Sigmoid colon (tissue), 3 donors: Measurements from ENCODE around the gene THRSP.
"Not testable (repeated sequence)": the region's sequence is repeated elsewhere in the genome, so short reads cannot be mapped to it uniquely, and the experiment has no call there.

Experiments
- POLR2A ChIP-seq, 2 donors: fragments of 450-650 bp; IDR thresholded peaks; one replicate each; pipeline ENCODE4 v1.6.1; 2016; ENCODE audit warnings: antibody characterized with exemption in 2 of 2, mild to moderate bottlenecking in 2 of 2, moderate library complexity in 2 of 2
- TF ChIP-seq, protein P1 (sequence below), 4 experiments: fragments of 450-650 bp in 3 of 4; fragments of 200-600 bp in 1 of 4; IDR thresholded peaks; one replicate each; pipeline ENCODE4 v1.5.1; 2016 to 2019; ENCODE audit warnings: antibody characterized with exemption in 4 of 4, mild to moderate bottlenecking in 3 of 4, moderate library complexity in 2 of 4

DNA sequence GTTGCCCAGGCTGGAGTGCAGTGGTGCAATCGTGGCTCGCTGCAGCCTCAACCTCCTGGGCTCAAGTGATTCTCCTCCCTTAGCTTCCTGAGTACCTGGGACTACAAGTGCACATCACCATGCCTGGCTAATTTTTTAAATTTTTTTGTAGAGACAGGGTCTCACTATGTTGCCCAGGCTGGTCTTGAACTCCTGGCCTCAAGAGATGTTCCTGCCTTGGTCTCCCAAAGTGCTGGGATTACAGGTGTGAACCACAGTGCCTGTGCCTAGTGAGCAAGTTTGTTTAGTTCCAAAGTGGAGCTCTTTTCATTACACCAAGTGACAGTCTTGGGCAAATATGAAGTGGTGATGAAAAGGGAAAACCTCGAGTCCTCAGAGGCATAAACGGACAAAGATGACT is 13.9 kb downstream of the THRSP start:
- TF ChIP-seq POLR2A (IDR thresholded peaks at IDR 0.05): not testable (repeated sequence)
- TF ChIP-seq, protein P1, sequence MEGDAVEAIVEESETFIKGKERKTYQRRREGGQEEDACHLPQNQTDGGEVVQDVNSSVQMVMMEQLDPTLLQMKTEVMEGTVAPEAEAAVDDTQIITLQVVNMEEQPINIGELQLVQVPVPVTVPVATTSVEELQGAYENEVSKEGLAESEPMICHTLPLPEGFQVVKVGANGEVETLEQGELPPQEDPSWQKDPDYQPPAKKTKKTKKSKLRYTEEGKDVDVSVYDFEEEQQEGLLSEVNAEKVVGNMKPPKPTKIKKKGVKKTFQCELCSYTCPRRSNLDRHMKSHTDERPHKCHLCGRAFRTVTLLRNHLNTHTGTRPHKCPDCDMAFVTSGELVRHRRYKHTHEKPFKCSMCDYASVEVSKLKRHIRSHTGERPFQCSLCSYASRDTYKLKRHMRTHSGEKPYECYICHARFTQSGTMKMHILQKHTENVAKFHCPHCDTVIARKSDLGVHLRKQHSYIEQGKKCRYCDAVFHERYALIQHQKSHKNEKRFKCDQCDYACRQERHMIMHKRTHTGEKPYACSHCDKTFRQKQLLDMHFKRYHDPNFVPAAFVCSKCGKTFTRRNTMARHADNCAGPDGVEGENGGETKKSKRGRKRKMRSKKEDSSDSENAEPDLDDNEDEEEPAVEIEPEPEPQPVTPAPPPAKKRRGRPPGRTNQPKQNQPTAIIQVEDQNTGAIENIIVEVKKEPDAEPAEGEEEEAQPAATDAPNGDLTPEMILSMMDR (IDR thresholded peaks at IDR 0.05): not testable (repeated sequence)
